T1000 (cell line): ENCODE measurements around the gene GTF2IRD1.
"Not testable (repeated sequence)": the region's sequence is repeated elsewhere in the genome, so short reads cannot be mapped to it uniquely, and the experiment has no call there.

Source experiments
- DNase-seq: peaks from one replicate; lab custom pipeline; 2025; ENCODE audit warnings: mixed read lengths; lab: John Stamatoyannopoulos, UW

The GTF2IRD1 gene

DNA sequence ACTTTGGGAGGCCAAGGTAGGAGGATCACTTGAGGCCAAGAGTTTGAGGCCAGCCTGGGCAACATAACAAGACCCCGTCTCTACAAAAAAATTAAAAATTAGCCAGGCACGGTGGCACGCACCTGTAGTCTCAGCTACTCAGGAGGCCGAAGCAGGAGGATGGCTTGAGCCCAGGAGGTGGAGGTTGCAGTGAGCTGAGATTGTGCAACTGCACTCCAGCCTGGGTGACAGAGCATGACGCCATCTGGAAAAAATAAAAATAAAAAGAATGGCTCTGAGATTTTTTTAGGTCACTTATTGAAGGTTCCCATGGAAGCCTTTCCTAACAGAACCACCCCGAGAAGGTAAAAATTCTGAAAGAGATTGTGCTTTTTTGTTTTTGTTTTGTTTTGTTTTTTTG, 109.9 kb downstream of the GTF2IRD1 start:
- not testable (repeated sequence) for DNase-seq

GRCh38 chr7:74567318-74567668, 113.6 kb downstream of the GTF2IRD1 start:
- DNase-seq = no peak

GRCh38 chr7:74568658-74569057, 115.0 kb downstream of the GTF2IRD1 start:
- DNase-seq = no peak

- DNase-seq = no peak
Measured at GRCh38 chr7:74569501-74570075, 115.9 kb downstream of the GTF2IRD1 start.

DNA sequence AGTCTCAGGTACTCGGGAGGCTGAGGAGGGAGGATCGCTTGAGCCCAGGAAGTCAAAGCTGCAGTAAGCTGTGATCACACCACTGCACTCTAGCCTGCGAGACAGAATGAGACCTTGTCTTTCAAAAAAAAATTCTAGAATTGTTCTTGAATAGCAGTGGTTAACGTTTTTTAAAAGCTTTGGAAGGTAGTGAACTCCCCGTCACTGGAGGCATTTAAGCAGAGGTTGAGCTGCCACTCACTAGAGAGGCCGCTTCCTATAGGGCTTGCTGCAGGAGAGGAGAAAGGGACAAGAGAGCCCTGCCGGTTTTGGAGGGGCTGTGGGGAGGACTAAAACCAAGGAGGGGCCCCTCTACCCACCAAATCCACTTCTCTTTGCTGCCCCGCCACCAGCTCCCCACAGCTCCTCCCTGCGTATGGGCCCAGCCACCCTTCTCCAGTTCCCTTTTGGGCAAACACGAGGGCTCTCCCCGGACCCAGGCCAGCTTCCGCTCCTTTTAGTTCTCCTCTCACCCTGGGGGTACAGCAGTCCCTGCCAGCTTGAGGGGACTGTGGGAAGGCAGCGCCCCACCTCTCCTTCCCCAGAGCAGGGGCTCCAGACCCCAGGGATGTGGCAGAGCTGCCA, 116.9 kb downstream of the GTF2IRD1 start:
- no peak for DNase-seq

- DNase-seq = no peak
Measured at GRCh38 chr7:74572301-74572979, 118.7 kb downstream of the GTF2IRD1 start.

- DNase-seq = no peak
Measured at GRCh38 chr7:74573512-74573911, 119.8 kb downstream of the GTF2IRD1 start.

DNA sequence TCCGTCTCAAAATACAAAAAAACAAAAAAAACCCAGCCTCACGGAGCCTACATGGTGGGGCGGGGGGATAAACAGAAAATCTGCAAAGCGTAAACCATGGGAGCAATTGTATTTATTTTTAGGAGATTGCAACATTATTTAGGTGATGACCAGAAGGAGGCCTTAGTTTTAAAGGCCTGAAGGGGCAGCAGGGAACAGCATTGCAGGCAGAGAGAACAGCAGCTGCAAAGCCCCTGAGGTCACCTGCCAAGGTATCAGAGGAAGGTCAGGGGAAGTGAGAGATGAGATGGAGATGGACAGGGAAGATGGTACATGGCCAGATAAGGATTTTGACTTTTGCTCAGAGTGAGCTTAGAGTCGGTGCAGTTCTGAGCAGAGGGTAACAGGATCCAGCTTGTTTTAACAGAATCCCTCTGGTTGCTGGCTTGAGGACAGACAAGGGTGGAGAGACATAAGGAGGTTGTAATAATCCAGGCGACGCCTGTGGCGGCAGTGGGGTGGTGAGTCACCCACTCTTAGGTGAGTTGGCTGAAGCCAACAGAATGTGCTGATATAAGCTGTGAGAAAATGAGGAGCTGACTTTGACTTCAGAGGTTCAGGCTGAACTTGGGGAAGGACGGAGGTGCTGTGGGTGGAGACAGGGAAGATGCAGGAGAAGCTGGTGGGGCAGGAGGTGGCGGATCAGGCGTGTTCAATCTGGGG, 121.5 kb downstream of the GTF2IRD1 start:
- DNase-seq = no peak

DNA sequence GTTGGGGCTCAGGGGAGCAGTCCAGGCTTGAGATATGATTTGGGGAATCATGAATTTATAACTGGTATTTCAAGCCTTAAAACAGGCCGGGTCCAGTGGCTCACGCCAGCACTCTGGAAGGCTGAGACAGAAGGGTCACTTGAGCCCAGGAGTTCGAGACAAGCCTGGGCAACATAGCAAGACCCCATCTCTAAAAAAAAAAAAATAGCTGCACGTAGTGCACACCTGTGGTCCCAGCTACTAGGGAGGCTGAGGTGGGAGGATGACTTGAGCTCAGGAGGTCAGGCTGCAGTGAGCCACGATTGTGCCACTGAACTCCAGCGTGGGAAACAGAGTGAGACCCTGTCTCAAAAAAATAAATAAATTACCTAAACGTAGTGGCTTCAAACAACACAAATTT, 122.1 kb downstream of the GTF2IRD1 start:
- DNase-seq = no peak

GRCh38 chr7:74579800-74580685, 126.3 kb downstream of the GTF2IRD1 start:
- no peak for DNase-seq

DNA sequence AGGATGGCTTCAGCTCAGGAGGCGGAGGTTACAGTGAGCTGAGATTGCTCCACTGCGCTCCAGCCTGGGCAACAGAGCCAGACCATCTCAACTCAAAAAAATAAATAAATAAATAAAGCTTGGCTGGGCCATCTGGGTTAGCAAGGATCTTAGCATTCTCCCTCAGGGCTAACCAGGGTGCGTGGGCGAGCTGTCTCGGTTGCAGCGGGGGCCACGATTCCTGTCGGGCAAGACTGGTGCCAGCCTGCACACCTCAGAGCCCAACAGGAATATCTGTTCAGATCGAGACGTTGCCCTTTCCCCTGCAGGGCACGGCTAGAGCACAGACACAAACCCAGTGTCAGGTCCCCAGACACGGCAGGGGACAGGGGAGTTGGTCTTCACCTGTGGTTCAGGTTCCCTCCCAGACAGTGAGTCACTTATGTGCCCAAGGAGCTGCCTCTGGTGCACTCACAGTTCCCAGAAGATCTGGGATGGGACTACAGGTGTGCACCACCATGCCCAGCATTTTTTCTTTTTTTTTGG, 128.3 kb downstream of the GTF2IRD1 start:
- no peak for DNase-seq

DNA sequence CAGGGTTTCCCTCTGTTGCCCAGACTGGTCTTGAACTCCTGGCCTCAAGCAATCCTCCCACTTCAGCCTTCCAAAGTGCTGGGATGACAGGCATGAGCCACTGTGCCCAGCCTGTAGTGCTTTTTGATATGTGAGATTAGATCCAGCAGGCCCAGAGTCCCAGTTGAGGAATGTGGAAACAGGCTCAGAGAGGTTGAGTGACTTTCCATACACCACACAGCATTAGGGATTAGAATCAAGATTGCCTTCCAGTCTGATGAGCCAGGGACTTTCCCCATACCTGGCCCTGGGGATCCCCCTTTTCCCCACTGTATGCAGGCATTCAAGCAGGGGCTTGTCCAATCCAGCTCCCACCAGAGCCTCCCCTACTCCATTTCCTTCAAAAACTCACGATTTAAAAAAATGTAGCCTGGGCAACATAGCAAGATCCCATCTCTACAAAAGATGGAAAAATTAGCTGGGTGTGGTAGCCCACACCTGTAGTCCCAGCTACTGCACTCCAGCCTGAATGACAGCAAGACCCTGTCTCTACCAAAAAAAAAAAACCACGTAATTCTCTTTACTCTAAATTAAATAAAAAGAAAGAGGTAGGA, 128.8 kb downstream of the GTF2IRD1 start:
- DNase-seq = no peak

DNA sequence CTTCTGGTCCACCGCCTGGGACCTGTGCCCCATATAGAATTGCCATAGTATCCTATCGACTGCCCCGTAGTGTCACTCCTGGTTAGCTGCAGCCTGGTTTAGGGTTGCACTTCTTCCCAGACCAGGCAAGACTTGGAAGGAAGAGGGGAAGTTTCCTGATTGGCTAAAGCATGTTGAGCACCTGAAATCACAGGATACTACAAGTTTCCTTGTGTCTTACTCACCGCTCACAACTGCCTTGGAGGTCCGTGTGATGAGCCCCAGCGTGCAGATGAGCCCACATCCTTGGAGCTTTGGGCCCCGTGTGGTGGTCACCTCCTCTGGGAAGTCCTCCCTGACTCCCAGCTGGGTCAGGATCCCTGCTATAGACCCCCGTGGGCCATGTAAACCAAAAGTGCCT, 129.9 kb downstream of the GTF2IRD1 start:
- no peak for DNase-seq

GRCh38 chr7:74584160-74584954, 130.7 kb downstream of the GTF2IRD1 start:
- no peak for DNase-seq

- no peak for DNase-seq
Measured at GRCh38 chr7:74585844-74586243, 132.1 kb downstream of the GTF2IRD1 start.

- no peak for DNase-seq
Measured at GRCh38 chr7:74586258-74587175, 132.8 kb downstream of the GTF2IRD1 start.

- DNase-seq = peak; percentile 60
Measured at GRCh38 chr7:74587435-74588126, 133.9 kb downstream of the GTF2IRD1 start.

DNA sequence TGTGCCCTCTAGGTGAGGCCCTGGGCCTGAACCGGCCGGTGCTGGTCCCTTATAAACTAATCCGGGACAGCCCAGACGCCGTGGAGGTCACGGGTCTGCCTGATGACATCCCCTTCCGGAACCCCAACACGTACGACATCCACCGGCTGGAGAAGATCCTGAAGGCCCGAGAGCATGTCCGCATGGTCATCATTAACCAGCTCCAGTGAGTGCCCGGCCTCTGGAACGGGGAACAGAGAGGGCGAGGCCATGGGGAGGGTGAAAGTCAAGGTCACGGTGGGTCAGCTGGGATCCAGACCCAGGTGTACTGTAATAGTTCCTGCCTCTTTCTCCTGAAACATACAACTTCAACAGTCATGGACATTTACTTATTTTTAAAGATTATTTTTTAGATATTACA, 137.1 kb downstream of the GTF2IRD1 start:
- DNase-seq = no peak

DNA sequence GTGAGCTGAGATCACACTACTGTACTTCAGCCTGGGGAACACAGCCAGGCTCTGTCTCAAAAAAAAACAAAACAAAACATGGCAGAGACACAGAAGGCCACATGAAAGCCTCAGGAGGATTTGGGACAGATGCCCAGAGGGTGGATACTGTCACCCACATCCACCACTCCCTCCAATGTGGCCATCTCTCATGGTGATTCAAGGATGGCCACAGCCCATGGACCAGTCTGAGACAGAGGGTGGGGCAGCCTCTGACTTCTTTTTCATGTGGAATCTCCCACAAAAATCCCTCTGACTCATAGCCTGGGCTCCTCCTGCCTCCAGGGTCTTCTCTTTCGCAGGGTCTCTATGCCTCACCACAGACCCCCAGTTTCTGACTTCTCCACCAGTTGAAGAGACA, 144.9 kb downstream of the GTF2IRD1 start:
- no peak for DNase-seq
